Measurements from ENCODE around the gene TTLL11. TPM values are rescaled to one million over a fixed set of nuclear protein-coding genes. Genes with fewer than 3 reads are reported as not detected.

The TTLL11 gene
- total and polyA plus RNA-seq, 2 of the 8 experiments (the other 6 are each of a cell fraction or from before 2014, with no cell fraction given), result 0.56 to 0.80 TPM

- no peaks in the 10 kb centered on the region; the same call in 1 of the 2 replicates for H3K79me1 ChIP-seq (ENCODE audit: low read depth, low read length)
- no peak overlapping the region for H3K27ac ChIP-seq (ENCODE audit: low read depth, low read length)
- H2BK20ac ChIP-seq (ENCODE audit: low read length), result no peak overlapping the region
- no peak overlapping the region for H4K5ac ChIP-seq (ENCODE audit: insufficient read length, low read depth, low read length)
- FAIRE-seq (no peak), DNase-seq (ENCODE audit: low read depth in 1 of 2, low spot score in 2 of 2) (no peak)
- H3K23me2 ChIP-seq (ENCODE audit: low read depth, low read length), result peaks cover 10% of the 10 kb centered on the region; the same call in 1 of the 2 replicates
- ChIA-PET CTCF (ENCODE audit: partially characterized antibody) (interaction anchor here (1.5 kb wide), 1 partner anchor 74 kb away, joined by 3 read pairs; no protein-coding TSS in a partner anchor), POLR2A (ENCODE audit: partially characterized antibody) (interaction anchor here (0.9 kb wide), 1 partner anchor 121 kb away, joined by 3 read pairs; no protein-coding TSS in a partner anchor)
- H4K91ac ChIP-seq (replicated peaks; ENCODE audit: insufficient read length, low read length), result no peak overlapping the region
- H3K9ac ChIP-seq (replicated peaks in 1 of 4; ENCODE audit: extremely low read depth in 1 of 4, low read depth in 3 of 4, low read length in 3 of 4), result no peak overlapping the region
- H4K8ac ChIP-seq (ENCODE audit: extremely low read depth, insufficient read depth, low read length), result no peak overlapping the region
- no peak overlapping the region for H3K23ac ChIP-seq (ENCODE audit: insufficient read length)
- no peak overlapping the region for H3K4ac ChIP-seq (replicated peaks; ENCODE audit: insufficient read length, low read depth, low read length)
- H3K4me3 ChIP-seq (ENCODE audit: extremely low read depth in 1 of 4, insufficient read depth in 2 of 4, low read depth in 3 of 4, low read length in 4 of 4), result no peak overlapping the region
- H3K4me2 ChIP-seq (ENCODE audit: insufficient read depth in 1 of 2, low read depth in 2 of 2, low read length in 2 of 2), result no peak overlapping the region
- H2BK5ac ChIP-seq (ENCODE audit: low read depth, low read length), result no peak overlapping the region
- H2AFZ ChIP-seq (ENCODE audit: low read length), result no peak overlapping the region
- no peaks in the 10 kb centered on the region for H3K27me3 ChIP-seq (replicated peaks in 1 of 4; ENCODE audit: control insufficient read depth in 3 of 4, extremely low read depth in 1 of 4, insufficient read depth in 3 of 4, low read length in 3 of 4)
- H2BK12ac ChIP-seq (ENCODE audit: low read depth, low read length), result no peak overlapping the region
- H3K18ac ChIP-seq (ENCODE audit: extremely low read depth, low read length), result no peak overlapping the region
- H3K56ac ChIP-seq (replicated peaks; ENCODE audit: insufficient read length, low read depth, low read length), result no peak overlapping the region
- H4K20me1 ChIP-seq (replicated peaks in 1 of 2; ENCODE audit: control insufficient read depth in 1 of 2, insufficient read depth in 2 of 2, low read length in 2 of 2), result peaks cover 0 to 2% of the 10 kb centered on the region in 2 experiments
- H3K79me2 ChIP-seq (ENCODE audit: control insufficient read depth in 1 of 2, insufficient read depth in 2 of 2, low read length in 2 of 2), result no peaks in the 10 kb centered on the region
- 91% methylated on average over 14 of the region's 15 CpGs; no CpG with 5 or more reads in 1 of the 2 experiments for WGBS, 2 experiments (ENCODE audit: extremely low coverage in 1 of 2, insufficient coverage in 1 of 2, insufficient read length in 1 of 2, insufficient replicate concordance in 2 of 2, low coverage in 1 of 2, low lambda C conversion rate in 2 of 2, missing lambda C conversion rate in 1 of 2)
- H3K9me3 ChIP-seq (ENCODE audit: insufficient read depth in 2 of 2, low read depth in 1 of 2, low read length in 1 of 2), result no peaks in the 10 kb centered on the region
- peaks cover 0 to 6% (median 0%) of the 10 kb centered on the region in 4 experiments; a peak in 1 of 7 replicates for H3K4me1 ChIP-seq (replicated peaks in 1 of 4; ENCODE audit: control insufficient read depth in 3 of 4, insufficient read depth in 4 of 4, low read length in 3 of 4)
- no peak for TF ChIP-seq HDAC6 (IDR thresholded peaks at IDR 0.05; ENCODE audit: low read depth, low read length)
- H3K36me3 ChIP-seq (ENCODE audit: control insufficient read depth in 2 of 4, insufficient read depth in 4 of 4, low read length in 3 of 4), result no peaks in the 10 kb centered on the region
- H2AK5ac ChIP-seq (ENCODE audit: low read depth, low read length), result no peak overlapping the region
- no peak overlapping the region for H2BK120ac ChIP-seq (replicated peaks; ENCODE audit: low read depth, low read length)
- no peak overlapping the region for H2BK15ac ChIP-seq (ENCODE audit: low read length)
- no peak overlapping the region for H3K14ac ChIP-seq (ENCODE audit: insufficient read length)
These were observed 283.6 kb downstream of the TTLL11 start for GRCh38 chr9:121809356-121810050.

All from H1 (cell line).